ENCODE measurements around the gene DGCR2.

DNA sequence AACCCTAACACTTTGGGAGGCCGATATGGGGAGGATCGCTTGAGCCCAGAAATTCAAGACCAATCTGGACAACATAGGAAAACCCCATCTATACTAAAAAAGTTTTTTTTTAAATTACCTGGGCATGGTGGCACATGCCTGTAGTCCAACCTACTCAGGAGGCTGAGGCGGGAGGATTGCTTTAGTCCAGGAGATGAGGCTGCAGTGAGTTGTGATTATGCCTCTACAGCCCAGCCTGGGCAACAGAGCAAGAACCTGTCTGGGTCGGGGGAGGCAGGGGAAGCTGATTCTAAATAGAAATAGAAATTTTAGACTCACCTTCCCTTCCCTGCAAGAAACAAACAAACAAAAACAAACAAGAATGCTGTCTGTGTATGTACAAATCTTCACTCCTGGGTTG lies 133.3 kb downstream of the DGCR2 start:
- TF ChIP-seq ZNF274 (IDR thresholded peaks at IDR 0.05; ENCODE audit: low read depth, low read length) (no peak), YY1 (IDR thresholded peaks at IDR 0.05; ENCODE audit: insufficient read depth, insufficient read length) (no peak)
